ENCODE data around the gene NRARP.

NRARP gene

GRCh38 chr9:137255448-137256114, 46.5 kb downstream of the NRARP start:
- no peak for DNase-seq

- peak; percentile 91 to 96 for DNase-seq
These were observed 47.2 kb downstream of the NRARP start, which contains the start of gene NELFB for GRCh38 chr9:137254624-137255447. NELFB (plus strand) TSS chr9:137255327.

- no peak for DNase-seq
These were observed 48.1 kb downstream of the NRARP start for GRCh38 chr9:137253717-137254623.

GRCh38 chr9:137252555-137253506, 49.2 kb downstream of the NRARP start:
- no peak for DNase-seq

GRCh38 chr9:137251490-137252268, 50.4 kb downstream of the NRARP start:
- DNase-seq, result no peak

GRCh38 chr9:137251194-137251461, 50.9 kb downstream of the NRARP start, which contains the start of gene STPG3:
STPG3 (plus strand) TSS chr9:137251286; CDS start chr9:137251287, 1 bp downstream.
- no peak for DNase-seq

- DNase-seq, result no peak
These were observed 51.5 kb downstream of the NRARP start for GRCh38 chr9:137250329-137251193.

Measured in CD4-positive, alpha-beta T cell treated with Interferon alpha-2 for 1 hour (primary cell).